Thyroid gland (tissue), 4 donors: ENCODE data around the gene TRIM29. TPM values are rescaled to one million over a fixed set of nuclear protein-coding genes. Genes with fewer than 3 reads are reported as not detected.

Experiments
- DNase-seq, 2 donors: peaks; one replicate each; pipeline ENCODE4 v3.0.0-alpha.2; 2019
- H3K27ac ChIP-seq, 3 donors: fragments of 200-600 bp; sonication (generic); 1 replicate in 2 of 3; 2 replicates in 1 of 3; pipeline ENCODE4 v1.5.1; 2016 to 2019; ENCODE audit warnings: mild to moderate bottlenecking in 1 of 3, moderate library complexity in 1 of 3
- H3K27me3 ChIP-seq: fragments of 200-600 bp; sonication (generic); one replicate; pipeline ENCODE4 v1.5.1; 2019
- H3K36me3 ChIP-seq, 2 donors: fragments of 200-600 bp; sonication (generic); one replicate each; pipeline ENCODE4 v1.5.1; 2016 to 2019
- H3K4me1 ChIP-seq, 2 donors: fragments of 200-600 bp; sonication (generic); one replicate each; pipeline ENCODE4 v1.5.1; 2017 to 2019
- H3K4me3 ChIP-seq, 3 donors: fragments of 200-600 bp; sonication (generic); replicated peaks in 1 of 3; 1 replicate in 2 of 3; 2 replicates in 1 of 3; pipeline ENCODE4 v1.5.1; 2016; ENCODE audit warnings: mild to moderate bottlenecking in 1 of 3
- H3K9me3 ChIP-seq: fragments of 200-600 bp; sonication (generic); one replicate; pipeline ENCODE4 v1.5.1; 2017
- CTCF ChIP-seq, 6 experiments: fragments of 200-600 bp in 3 of 6; fragments of 450-650 bp in 3 of 6; sonication (generic) in 3 of 6; IDR thresholded peaks; one replicate each; pipeline ENCODE4 v1.5.1; 2016 to 2019; ENCODE audit warnings: antibody characterized with exemption in 6 of 6, mild to moderate bottlenecking in 2 of 6, inconsistent platforms in 1 of 6, moderate library complexity in 1 of 6
- POLR2A ChIP-seq, 2 donors: fragments of 450-650 bp; IDR thresholded peaks; one replicate each; pipeline ENCODE4 v1.6.1; 2017; ENCODE audit warnings: antibody characterized with exemption in 2 of 2, mild to moderate bottlenecking in 2 of 2, moderate library complexity in 1 of 2
- WGBS, 2 donors: methylation state at CpG; one replicate each; pipeline ENCODE4 v1.1.5; 2017; 5-methylcytosine and 5-hydroxymethylcytosine counted together
- intact Hi-C: fragments of 100-400 bp; cut with DNase I; formaldehyde crosslinking; loops from one replicate; pipeline ENCODE4 v1.15.1; 2023
- total RNA-seq, 4 donors: library from RNA; depleted of rRNA; stranded (reverse); fragments of >200 nt; gene quantifications; one replicate each; pipeline ENCODE4 v1.2.3, GENCODE V29; 2016

The TRIM29 gene
- total RNA-seq, 4 donors from 2014 or later, result 1.4 to 3.7 (median 1.6) TPM; not detected in 1

GRCh38 chr11:120121336-120121735 is 16.6 kb downstream of the TRIM29 start:
- H3K27ac ChIP-seq, result no peak overlapping the region
- intact Hi-C loops, result no loop called here
- no peak for DNase-seq
- no peaks in the 10 kb centered on the region for H3K9me3 ChIP-seq
- peaks cover 0 to 21% of the 10 kb centered on the region in 2 donors for H3K4me1 ChIP-seq
- H3K4me3 ChIP-seq, result no peak overlapping the region
- WGBS, 2 donors, result 73 to 100% methylated on average over 1 to 3 of the region's 3 CpGs
- no peak for TF ChIP-seq POLR2A (IDR thresholded peaks at IDR 0.05)
- no peak for TF ChIP-seq CTCF (IDR thresholded peaks at IDR 0.05)
- H3K36me3 ChIP-seq, result no peaks in the 10 kb centered on the region
- no peaks in the 10 kb centered on the region for H3K27me3 ChIP-seq

GRCh38 chr11:120120805-120121335 is 17.0 kb downstream of the TRIM29 start:
- no peak overlapping the region for H3K27ac ChIP-seq
- 70 to 81% methylated on average over 5 to 8 of the region's 8 CpGs for whole genome bisulfite sequencing, 2 donors
- TF ChIP-seq POLR2A (IDR thresholded peaks at IDR 0.05) (no peak), CTCF (IDR thresholded peaks at IDR 0.05) (no peak)

DNA sequence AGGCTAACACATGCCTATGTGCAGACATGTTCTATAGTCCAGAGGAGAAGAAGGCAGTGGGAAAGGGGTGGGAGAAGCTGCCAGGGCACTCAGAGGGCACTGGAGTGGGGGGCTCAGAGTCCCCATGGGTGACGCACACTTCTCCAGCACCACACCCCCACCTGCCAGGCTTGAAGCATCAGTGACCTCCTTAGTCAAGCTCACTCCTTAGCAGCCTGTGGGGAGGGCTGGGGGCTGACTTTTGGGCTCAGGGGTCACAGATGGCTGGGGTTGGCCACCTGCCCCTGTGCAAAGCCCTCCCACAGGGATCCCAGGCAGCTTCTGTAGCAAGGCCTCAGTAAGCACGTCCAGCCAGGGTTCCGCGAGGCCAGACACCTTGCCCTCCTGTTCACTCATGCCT is 18.8 kb downstream of the TRIM29 start:
- DNase-seq, result no peak
- H3K4me1 ChIP-seq, result peaks cover 0 to 21% of the 10 kb centered on the region in 2 donors
- no peak overlapping the region for H3K27ac ChIP-seq
- no peak for TF ChIP-seq POLR2A (IDR thresholded peaks at IDR 0.05)
- TF ChIP-seq CTCF (IDR thresholded peaks at IDR 0.05), result no peak
- intact Hi-C loops, result no loop called here
- no peak overlapping the region for H3K4me3 ChIP-seq
- H3K9me3 ChIP-seq, result no peaks in the 10 kb centered on the region
- H3K36me3 ChIP-seq, result no peaks in the 10 kb centered on the region
- 79 to 91% methylated on average over 4 of the region's 4 CpGs for WGBS, 2 donors
- H3K27me3 ChIP-seq, result no peaks in the 10 kb centered on the region

More at GRCh38 chr11:120120805-120121335, 17.0 kb downstream of the TRIM29 start:
- Histone ChIP-seq H3K9me3 (no peaks in the 10 kb centered on the region), H3K4me1 (peaks cover 0 to 21% of the 10 kb centered on the region in 2 donors), H3K36me3 (no peaks in the 10 kb centered on the region), H3K27me3 (no peaks in the 10 kb centered on the region), H3K4me3 (no peak overlapping the region)
- intact Hi-C loops, result no loop called here
- no peak for DNase-seq

DNA sequence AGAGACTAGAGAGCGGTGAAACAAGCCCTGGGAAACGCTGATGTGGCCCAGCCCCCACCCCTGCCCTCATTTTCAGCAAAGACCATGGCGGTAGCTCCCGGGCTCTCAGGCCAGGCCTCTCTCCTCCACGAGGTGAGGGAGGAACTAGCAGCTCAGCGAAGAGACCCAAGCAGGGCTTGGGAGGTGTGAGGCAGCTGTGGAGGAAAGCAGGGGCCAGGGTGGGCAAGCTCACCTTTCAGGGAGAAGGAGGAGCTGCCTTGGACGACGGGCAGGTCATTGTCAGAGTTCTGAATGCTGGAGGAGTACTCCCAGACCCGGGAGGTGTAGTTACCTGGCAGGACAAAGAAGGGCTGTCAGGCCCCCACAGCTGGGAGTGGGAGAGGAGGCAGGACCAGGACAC is 19.9 kb downstream of the TRIM29 start:
- Histone ChIP-seq H3K27ac (no peak overlapping the region), H3K4me1 (peaks cover 0 to 21% of the 10 kb centered on the region in 2 donors), H3K9me3 (no peaks in the 10 kb centered on the region), H3K36me3 (no peaks in the 10 kb centered on the region), H3K4me3 (no peak overlapping the region), H3K27me3 (no peaks in the 10 kb centered on the region)
- no peak for DNase-seq
- intact Hi-C loops, result no loop called here
- TF ChIP-seq POLR2A (IDR thresholded peaks at IDR 0.05) (no peak), CTCF (IDR thresholded peaks at IDR 0.05) (no peak)
- 57 to 58% methylated on average over 7 to 9 of the region's 9 CpGs for WGBS, 2 donors

DNA sequence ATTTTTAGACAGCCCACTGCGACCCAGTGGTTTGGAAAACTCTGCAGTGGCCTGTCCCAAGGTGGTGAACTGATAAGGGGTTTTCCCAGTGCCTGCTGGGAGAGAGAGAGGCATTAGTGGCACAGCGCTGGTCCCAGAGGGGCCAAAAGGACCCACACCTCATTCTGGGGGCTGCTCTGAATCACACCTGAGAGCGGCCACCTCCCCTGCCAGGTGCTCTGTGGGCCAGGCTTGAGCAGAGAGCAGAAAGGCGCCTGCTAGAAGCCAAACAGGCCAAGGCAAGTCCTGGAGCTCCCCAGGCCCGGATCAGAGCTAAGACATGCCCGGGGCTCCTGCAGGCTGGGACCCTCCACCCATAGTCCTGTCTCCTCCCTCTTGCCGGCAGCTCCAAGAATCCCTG is 20.9 kb downstream of the TRIM29 start:
- TF ChIP-seq CTCF (IDR thresholded peaks at IDR 0.05) (no peak), POLR2A (IDR thresholded peaks at IDR 0.05) (no peak)
- Histone ChIP-seq H3K9me3 (no peaks in the 10 kb centered on the region), H3K4me3 (no peak overlapping the region), H3K27me3 (no peaks in the 10 kb centered on the region), H3K4me1 (peaks cover 0 to 13% of the 10 kb centered on the region in 2 donors), H3K36me3 (no peaks in the 10 kb centered on the region), H3K27ac (no peak overlapping the region)
- WGBS, 2 donors, result 87 to 95% methylated on average over 4 to 7 of the region's 7 CpGs
- DNase-seq, result no peak
- intact Hi-C loops, result no loop called here
